ENCODE measurements around the gene NRSN1. TPM values are rescaled to one million over a fixed set of nuclear protein-coding genes. Genes with fewer than 3 reads are reported as not detected.

NRSN1 gene
- total and polyA plus RNA-seq, 2 of the 13 experiments (the other 11 are each of a cell fraction or from before 2014, with no cell fraction given), result not detected

DNA sequence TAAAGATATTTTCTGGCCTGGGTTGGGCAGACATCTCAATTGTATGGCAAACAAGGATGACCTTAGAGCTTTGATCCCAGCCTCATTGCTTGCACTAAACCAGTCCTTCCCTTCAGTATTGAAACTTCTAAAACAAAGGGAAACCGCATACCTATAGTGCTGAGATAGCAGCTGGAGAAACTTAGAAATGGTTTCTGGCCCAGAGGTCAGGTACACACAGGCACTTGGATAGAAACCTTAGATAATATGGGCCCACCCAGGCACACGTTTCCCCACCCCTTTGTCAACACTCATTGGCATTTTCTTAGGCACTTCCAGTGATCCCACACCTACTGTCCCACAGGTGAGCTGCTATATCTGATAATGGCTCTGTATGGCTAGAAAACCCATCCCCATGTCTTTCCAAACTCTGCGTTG, 22.1 kb downstream of the NRSN1 start (continued):
- TF ChIP-seq ZNF142 (CRISPR knock-in tag; IDR thresholded peaks at IDR 0.05) (no peak), GATA4 (IDR thresholded peaks at IDR 0.05; ENCODE audit: borderline replicate concordance, low read depth) (peak; percentile 52; the same call in 1 of the 2 replicates), ZBTB25 (CRISPR knock-in tag; IDR thresholded peaks at IDR 0.05) (peak; percentile 73; the same call in 1 of the 2 replicates), ZNF12 (CRISPR knock-in tag; IDR thresholded peaks at IDR 0.05) (peak; percentile 25; the same call in 1 of the 2 replicates), ZNF282 (IDR thresholded peaks at IDR 0.05; ENCODE audit: partially characterized antibody) (no peak), PHB2 (IDR thresholded peaks at IDR 0.05; ENCODE audit: partially characterized antibody) (no peak), ZNF230 (CRISPR knock-in tag; IDR thresholded peaks at IDR 0.05) (peak; percentile 29; the same call in 1 of the 2 replicates), RFX3 (CRISPR knock-in tag; IDR thresholded peaks at IDR 0.05) (no peak), KDM6A (CRISPR knock-in tag; IDR thresholded peaks at IDR 0.05; ENCODE audit: low read depth) (peak; percentile 62; the same call in 1 of the 2 replicates), ZNF652 (CRISPR knock-in tag; IDR thresholded peaks at IDR 0.05; ENCODE audit: borderline replicate concordance, low read depth) (0 out of 2 replicates have a peak, but pooled peaks have one; percentile 16), MXD3 (CRISPR knock-in tag; IDR thresholded peaks at IDR 0.05) (no peak), SP4 (CRISPR knock-in tag; IDR thresholded peaks at IDR 0.05) (peak; percentile 43; the same call in 1 of the 2 replicates), NFIC (IDR thresholded peaks at IDR 0.05; ENCODE audit: low read length) (peak; percentile 91), ZNF564 (CRISPR knock-in tag; IDR thresholded peaks at IDR 0.05) (no peak), REPIN1 (CRISPR knock-in tag; IDR thresholded peaks at IDR 0.05; ENCODE audit: borderline replicate concordance, low read depth) (peak; percentile 81; the same call in 1 of the 2 replicates), POGK (CRISPR knock-in tag; conservative IDR thresholded peaks at IDR 0.05) (no peak), GFI1 (CRISPR knock-in tag; IDR thresholded peaks at IDR 0.05; ENCODE audit: borderline replicate concordance) (peak; percentile 85; the same call in 1 of the 2 replicates), ZMAT3 (CRISPR knock-in tag; conservative IDR thresholded peaks at IDR 0.05) (no peak), MEIS2 (CRISPR knock-in tag; IDR thresholded peaks at IDR 0.05) (peak; percentile 54; the same call in 1 of the 2 replicates)
- TF ChIP-seq, protein P1, sequence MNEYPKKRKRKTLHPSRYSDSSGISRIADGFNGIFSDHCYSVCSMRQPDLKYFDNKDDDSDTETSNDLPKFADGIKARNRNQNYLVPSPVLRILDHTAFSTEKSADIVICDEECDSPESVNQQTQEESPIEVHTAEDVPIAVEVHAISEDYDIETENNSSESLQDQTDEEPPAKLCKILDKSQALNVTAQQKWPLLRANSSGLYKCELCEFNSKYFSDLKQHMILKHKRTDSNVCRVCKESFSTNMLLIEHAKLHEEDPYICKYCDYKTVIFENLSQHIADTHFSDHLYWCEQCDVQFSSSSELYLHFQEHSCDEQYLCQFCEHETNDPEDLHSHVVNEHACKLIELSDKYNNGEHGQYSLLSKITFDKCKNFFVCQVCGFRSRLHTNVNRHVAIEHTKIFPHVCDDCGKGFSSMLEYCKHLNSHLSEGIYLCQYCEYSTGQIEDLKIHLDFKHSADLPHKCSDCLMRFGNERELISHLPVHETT (CRISPR knock-in tag; conservative IDR thresholded peaks at IDR 0.05), result no peak
